Karpas-422 (cell line): ENCODE measurements around the gene ATP6AP2. TPM values are rescaled to one million over a fixed set of nuclear protein-coding genes. Genes with fewer than 3 reads are reported as not detected.

Experiments
- DNase-seq: peaks from one replicate; pipeline ENCODE4 v3.0.0-alpha.2; 2015
- H2AFZ ChIP-seq: fragments of 200-600 bp; sonication (generic); 2 replicates; pipeline ENCODE4 v1.6.1; 2014; ENCODE audit warnings: antibody characterized with exemption, low read length, mixed read lengths
- H3K27ac ChIP-seq: fragments of 200-600 bp; sonication (generic); 2 replicates; pipeline ENCODE4 v1.5.1; 2014; ENCODE audit warnings: mild to moderate bottlenecking, low read length, moderate library complexity
- H3K27me3 ChIP-seq: fragments of 200-600 bp; sonication (generic); 2 replicates; pipeline ENCODE4 v1.6.1; 2014; ENCODE audit warnings: low read length, mixed read lengths
- H3K36me3 ChIP-seq: fragments of 200-600 bp; sonication (generic); 2 replicates; pipeline ENCODE4 v1.6.1; 2014; ENCODE audit warnings: low read length, mixed read lengths; ENCODE audit not compliant: insufficient read depth
- H3K4me1 ChIP-seq: fragments of 200-600 bp; sonication (generic); 2 replicates; pipeline ENCODE4 v1.6.1; 2014; ENCODE audit warnings: mild to moderate bottlenecking, low read length, mixed read lengths
- H3K4me2 ChIP-seq: fragments of 200-600 bp; sonication (generic); 2 replicates; pipeline ENCODE4 v1.6.1; 2014; ENCODE audit warnings: low read length, low read depth, mild to moderate bottlenecking; ENCODE audit not compliant: poor library complexity, severe bottlenecking
- H3K4me3 ChIP-seq: fragments of 200-600 bp; sonication (generic); 2 replicates; pipeline ENCODE4 v1.5.1; 2014; ENCODE audit warnings: mild to moderate bottlenecking, antibody characterized with exemption, low read length, mixed read lengths
- H3K79me2 ChIP-seq: fragments of 200-600 bp; sonication (generic); 2 replicates; pipeline ENCODE4 v1.6.1; 2014; ENCODE audit warnings: mild to moderate bottlenecking, low read length, mixed read lengths
- H3K9ac ChIP-seq: fragments of 200-600 bp; sonication (generic); 2 replicates; pipeline ENCODE4 v1.6.0; 2014; ENCODE audit warnings: low read length
- H3K9me2 ChIP-seq: fragments of 200-600 bp; sonication (generic), shearing (Covaris generic); replicated peaks from 2 replicates; pipeline ENCODE4 v1.6.0; 2014; ENCODE audit warnings: mild to moderate bottlenecking, low read length, moderate library complexity; ENCODE audit not compliant: insufficient read depth
- H3K9me3 ChIP-seq: fragments of 300-700, 200-600 bp; sonication (generic); 2 replicates; pipeline ENCODE4 v1.6.1; 2014; ENCODE audit warnings: low read length, mixed read lengths
- H4K20me1 ChIP-seq: fragments of 200-600 bp; sonication (generic); 2 replicates; pipeline ENCODE4 v1.6.1; 2014; ENCODE audit warnings: mild to moderate bottlenecking, antibody characterized with exemption, low read length, low read depth; ENCODE audit not compliant: insufficient read depth
- small RNA-seq: library from RNA; depleted of rRNA; stranded (forward); fragments of <200 nt; gene quantifications from one replicate; pipeline ENCODE3, GENCODE V24; 2014
- total RNA-seq: library from RNA; depleted of rRNA; stranded (reverse); fragments of >200 nt; shearing (Covaris generic); gene quantifications from 2 replicates; pipeline ENCODE4 v1.2.3, GENCODE V29; 2014; ENCODE audit warnings: low replicate concordance; rRNA removed

ATP6AP2 gene
- total RNA-seq, 1 experiment from 2014 or later = 86.1 TPM

DNA sequence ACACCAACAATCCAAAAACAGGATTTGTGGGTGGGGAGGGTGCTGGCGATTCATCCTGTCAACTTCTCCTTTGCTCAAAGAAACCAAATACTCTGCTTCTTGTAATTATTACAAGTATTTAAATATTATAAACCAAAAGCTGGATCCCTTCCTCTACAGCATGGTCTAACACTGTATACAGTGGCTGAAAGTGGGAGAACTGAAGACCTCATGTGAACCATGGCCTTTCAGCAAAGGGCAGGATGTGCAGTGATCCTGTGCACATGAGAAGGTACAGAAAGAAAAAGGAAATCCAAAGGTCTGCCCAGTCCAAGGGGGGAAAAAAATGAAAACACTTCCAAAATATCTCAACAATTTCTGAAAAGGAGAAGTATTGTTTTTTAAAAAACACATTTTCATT, 71.9 kb downstream of the ATP6AP2 start:
- H4K20me1 ChIP-seq = no peaks in the 10 kb centered on the region
- no peaks in the 10 kb centered on the region for H3K27me3 ChIP-seq
- H3K27ac ChIP-seq = no peak overlapping the region
- H2AFZ ChIP-seq = no peak overlapping the region
- peaks cover 14% of the 10 kb centered on the region for H3K4me1 ChIP-seq
- H3K4me3 ChIP-seq = no peak overlapping the region
- H3K36me3 ChIP-seq = peaks cover 7% of the 10 kb centered on the region; the same call in 1 of the 2 replicates
- no peak overlapping the region for H3K4me2 ChIP-seq
- H3K79me2 ChIP-seq = no peaks in the 10 kb centered on the region
- DNase-seq = no peak
- no peaks in the 10 kb centered on the region for H3K9me2 ChIP-seq
- no peak overlapping the region for H3K9ac ChIP-seq
- no peaks in the 10 kb centered on the region for H3K9me3 ChIP-seq

DNA sequence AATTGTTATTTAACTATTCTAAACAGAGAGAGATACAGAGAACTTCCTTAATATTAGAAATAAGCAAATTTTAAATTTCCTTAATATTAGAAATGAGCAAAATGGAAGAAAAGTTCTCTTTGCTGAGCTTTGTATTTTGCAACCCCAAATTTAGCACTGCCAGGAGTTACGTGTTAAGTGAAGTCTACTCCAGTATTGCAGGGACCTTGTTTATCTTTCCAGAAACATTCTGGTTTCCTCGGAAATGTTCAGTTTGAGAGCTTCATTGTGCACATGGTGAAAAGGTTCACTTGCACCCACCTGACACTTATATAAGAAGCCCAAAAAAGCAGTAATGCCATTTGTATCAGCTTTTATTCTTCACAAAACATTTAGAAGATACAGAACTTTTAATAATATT, 72.8 kb downstream of the ATP6AP2 start:
- Histone ChIP-seq H3K27ac (no peak overlapping the region), H3K4me3 (no peak overlapping the region), H3K9me2 (no peaks in the 10 kb centered on the region), H3K79me2 (no peaks in the 10 kb centered on the region), H3K9ac (no peak overlapping the region), H3K36me3 (peaks cover 7% of the 10 kb centered on the region; the same call in 1 of the 2 replicates), H2AFZ (no peak overlapping the region), H3K4me1 (peaks cover 5% of the 10 kb centered on the region), H3K9me3 (no peaks in the 10 kb centered on the region), H3K27me3 (no peaks in the 10 kb centered on the region), H4K20me1 (no peaks in the 10 kb centered on the region), H3K4me2 (no peak overlapping the region)
- no peak for DNase-seq

Small RNA genes lying within 50 kb of the gene (small RNA-seq; reads per million reads assigned to genes)
- not detected for gene RNU7-164P

Other genes starting within 250 kb of the ATP6AP2 start
- not detected in 2 replicates for gene MPC1L, start 42.5 kb downstream of the ATP6AP2 start, total RNA-seq
- 21.6 and 22.2 TPM in 2 replicates for gene CXorf38, start 66.6 kb downstream of the ATP6AP2 start, total RNA-seq
- gene MED14, start 154.6 kb downstream of the ATP6AP2 start, total RNA-seq = 37.9 and 77.9 TPM in 2 replicates